H9 (cell line): ENCODE results near the gene RAD51AP2. TPM values are rescaled to one million over a fixed set of nuclear protein-coding genes. Genes with fewer than 3 reads are reported as not detected.
A peak's percentile ranks its signal among the peaks of the same experiment; 100 is the strongest.

Experiments used
- DNase-seq: peaks from one replicate; pipeline ENCODE4 v3.0.0-alpha.2; 2017
- H2AFZ ChIP-seq: one replicate; pipeline ENCODE4 v1.6.1; 2013; ENCODE audit warnings: mild to moderate bottlenecking, low read length, control low read depth, moderate library complexity
- H2AK5ac ChIP-seq: 2 replicates; pipeline ENCODE4 v1.6.1; 2013; ENCODE audit warnings: low read length, control low read depth, mixed read lengths; ENCODE audit not compliant: insufficient read length
- H2BK120ac ChIP-seq: one replicate; pipeline ENCODE4 v1.6.1; 2013; ENCODE audit warnings: low read depth, mild to moderate bottlenecking, low read length, control low read depth, inconsistent platforms; ENCODE audit not compliant: poor library complexity, severe bottlenecking
- H2BK12ac ChIP-seq: 2 replicates; pipeline ENCODE4 v1.6.1; 2013; ENCODE audit warnings: low read length, control low read depth, mixed read lengths, low read depth; ENCODE audit not compliant: insufficient read length
- H2BK15ac ChIP-seq: 2 replicates; pipeline ENCODE4 v1.6.1; 2013; ENCODE audit warnings: low read depth, low read length, control low read depth
- H2BK20ac ChIP-seq: one replicate; pipeline ENCODE4 v1.6.1; 2013; ENCODE audit warnings: low read depth, mild to moderate bottlenecking, low read length, control low read depth, inconsistent platforms; ENCODE audit not compliant: poor library complexity, severe bottlenecking
- H2BK5ac ChIP-seq: 2 replicates; pipeline ENCODE4 v1.6.1; 2013; ENCODE audit warnings: low read length, control low read depth, mixed read lengths; ENCODE audit not compliant: insufficient read length
- H3K14ac ChIP-seq: 2 replicates; pipeline ENCODE4 v1.6.1; 2013; ENCODE audit warnings: low read length, control low read depth; ENCODE audit not compliant: insufficient read depth
- H3K18ac ChIP-seq: 2 replicates; pipeline ENCODE4 v1.6.1; 2013; ENCODE audit warnings: low read depth, mild to moderate bottlenecking, mixed read lengths, low read length, control low read depth; ENCODE audit not compliant: insufficient read length
- H3K23ac ChIP-seq: 2 replicates; pipeline ENCODE4 v1.6.1; 2013; ENCODE audit warnings: low read length, control low read depth, mixed read lengths, low read depth; ENCODE audit not compliant: insufficient read length
- H3K23me2 ChIP-seq: 2 replicates; pipeline ENCODE4 v1.6.1; 2013; ENCODE audit warnings: low read depth, mild to moderate bottlenecking, mixed read lengths, low read length, control low read depth; ENCODE audit not compliant: insufficient read length, poor library complexity, severe bottlenecking
- H3K27ac ChIP-seq: 2 replicates; pipeline ENCODE4 v1.5.1; 2013; ENCODE audit warnings: low read length, control low read depth, mixed read lengths, low read depth; ENCODE audit not compliant: insufficient read length
- H3K27me3 ChIP-seq: 2 replicates; pipeline ENCODE4 v1.6.1; 2013; ENCODE audit warnings: low read length, control low read depth, inconsistent platforms; ENCODE audit not compliant: insufficient read depth
- H3K4ac ChIP-seq: 2 replicates; pipeline ENCODE4 v1.6.1; 2013; ENCODE audit warnings: low read depth, mild to moderate bottlenecking, control low read depth, inconsistent platforms, low read length, moderate library complexity
- H3K4me1 ChIP-seq: 2 replicates; pipeline ENCODE4 v1.6.1; 2013; ENCODE audit warnings: low read length, control low read depth, inconsistent platforms; ENCODE audit not compliant: insufficient read depth
- H3K4me2 ChIP-seq: 2 replicates; pipeline ENCODE4 v1.6.1; 2013; ENCODE audit warnings: low read length, control low read depth, mixed read lengths; ENCODE audit not compliant: insufficient read length, insufficient read depth
- H3K56ac ChIP-seq: 2 replicates; pipeline ENCODE4 v1.6.1; 2013; ENCODE audit warnings: low read depth, mild to moderate bottlenecking, mixed read lengths, low read length, control low read depth; ENCODE audit not compliant: insufficient read length
- H3K79me1 ChIP-seq: 2 replicates; pipeline ENCODE4 v1.6.1; 2013; ENCODE audit warnings: low read depth, mild to moderate bottlenecking, moderate library complexity, low read length, control low read depth, inconsistent platforms; ENCODE audit not compliant: insufficient read depth, poor library complexity, severe bottlenecking
- H3K79me2 ChIP-seq: 2 replicates; pipeline ENCODE4 v1.6.1; 2013; ENCODE audit warnings: low read length, control low read depth, inconsistent platforms; ENCODE audit not compliant: insufficient read depth
- H3K9ac ChIP-seq: 2 replicates; pipeline ENCODE4 v1.6.1; 2013; ENCODE audit warnings: low read length, control low read depth, mixed read lengths; ENCODE audit not compliant: insufficient read length; ENCODE audit errors: extremely low read depth
- H3K9me3 ChIP-seq: one replicate; pipeline ENCODE4 v1.6.1; 2013; ENCODE audit warnings: low read depth, low read length, inconsistent platforms; ENCODE audit not compliant: control insufficient read depth
- H3T11ph ChIP-seq: one replicate; pipeline ENCODE4 v1.6.1; 2013; ENCODE audit warnings: mild to moderate bottlenecking, low read length, control low read depth, inconsistent platforms
- H4K20me1 ChIP-seq: one replicate; pipeline ENCODE4 v1.6.1; 2013; ENCODE audit not compliant: control insufficient read depth, insufficient read length, insufficient read depth
- H4K5ac ChIP-seq: 2 replicates; pipeline ENCODE4 v1.6.1; 2013; ENCODE audit warnings: low read depth, mild to moderate bottlenecking, mixed read lengths, low read length, control low read depth; ENCODE audit not compliant: insufficient read length
- H4K8ac ChIP-seq: replicated peaks from 2 replicates; pipeline ENCODE4 v1.6.1; 2013; ENCODE audit warnings: low read length, control low read depth, mixed read lengths, low read depth; ENCODE audit not compliant: insufficient read length
- H4K91ac ChIP-seq: 2 replicates; pipeline ENCODE4 v1.6.1; 2013; ENCODE audit warnings: low read depth, mild to moderate bottlenecking, moderate library complexity, mixed read lengths, low read length, control low read depth; ENCODE audit not compliant: insufficient read length
- H3K27ac Mint-ChIP-seq, 3 experiments: 2 replicates in 2 of 3; 3 replicates in 1 of 3; pipeline ENCODE4 v1.8.0; 2020 to 2021; ENCODE audit warnings: mixed read lengths in 3 of 3, mild to moderate bottlenecking in 1 of 3, moderate library complexity in 1 of 3
- H3K27me3 Mint-ChIP-seq: 2 replicates; pipeline ENCODE4 v1.8.0; 2021; ENCODE audit warnings: low read depth, mild to moderate bottlenecking, moderate library complexity, mixed read lengths
- H3K36me3 Mint-ChIP-seq, 3 experiments: 2 replicates in 2 of 3; 3 replicates in 1 of 3; pipeline ENCODE4 v1.8.0; 2020 to 2021; ENCODE audit warnings: low read depth in 3 of 3, mixed read lengths in 3 of 3; ENCODE audit not compliant: insufficient read depth in 1 of 3
- H3K4me1 Mint-ChIP-seq, 2 experiments: 2 replicates each; pipeline ENCODE4 v1.8.0; 2020; ENCODE audit warnings: mixed read lengths in 2 of 2
- H3K4me3 Mint-ChIP-seq, 2 experiments: 2 replicates in 1 of 2; 3 replicates in 1 of 2; pipeline ENCODE4 v1.8.0; 2020 to 2021; ENCODE audit warnings: mild to moderate bottlenecking in 2 of 2, mixed read lengths in 2 of 2, moderate library complexity in 1 of 2
- H3K9me3 Mint-ChIP-seq, 2 experiments: 2 replicates in 1 of 2; 3 replicates in 1 of 2; pipeline ENCODE4 v1.8.0; 2020; ENCODE audit warnings: mild to moderate bottlenecking in 2 of 2, mixed read lengths in 2 of 2, moderate library complexity in 1 of 2
- WGBS: extraction: QIAGEN DNeasy Blood & Tissue Kit; methylation state at CpG from one replicate; pipeline ENCODE4 v1.1.7; 2013; ENCODE audit warnings: missing lambda C conversion rate, low lambda C conversion rate, mixed read lengths; ENCODE audit not compliant: insufficient read length; ENCODE audit errors: extremely low coverage; 5-methylcytosine and 5-hydroxymethylcytosine counted together
- total RNA-seq: library from RNA; stranded (reverse); gene quantifications from 2 replicates; pipeline ENCODE4 v1.2.1, GENCODE V29; 2021
- TF ChIP-seq, protein P1 (sequence below): fragments of 200-600 bp; sonication (generic); conservative IDR thresholded peaks from 3 replicates; pipeline ENCODE4 v1.8.0; 2021; ENCODE audit warnings: antibody characterized with exemption, mild to moderate bottlenecking

RAD51AP2 gene
- total RNA-seq, 1 experiment from 2014 or later, result 0.07 TPM

GRCh38 chr2:17538844-17539554 is 20.8 kb upstream of the RAD51AP2 start:
- Mint-ChIP-seq H3K4me3 (peak overlapping the region; percentile 70 to 95), H3K36me3 (no peaks in the 10 kb centered on the region; a peak in 1 of 7 replicates), H3K4me1 (peaks cover 38 to 56% of the 10 kb centered on the region in 2 experiments), H3K9me3 (no peaks in the 10 kb centered on the region; a peak in 1 of 5 replicates), H3K27me3 (peaks cover 26% of the 10 kb centered on the region), H3K27ac (no peak overlapping the region; a peak in 2 of 7 replicates)
- Histone ChIP-seq H4K8ac (no peak overlapping the region), H3K9me3 (no peaks in the 10 kb centered on the region), H2BK15ac (no peak overlapping the region), H2BK120ac (no peak overlapping the region), H2BK5ac (no peak overlapping the region), H3K23ac (no peak overlapping the region), H3K4me2 (peak overlapping the region; percentile 100), H3K18ac (no peak overlapping the region), H3K79me1 (no peaks in the 10 kb centered on the region), H3K14ac (peak overlapping the region; percentile 72; the same call in 1 of the 2 replicates), H2BK12ac (no peak overlapping the region), H4K20me1 (no peaks in the 10 kb centered on the region), H3K56ac (no peak overlapping the region), H2AK5ac (no peak overlapping the region), H3K4me1 (peaks cover 4% of the 10 kb centered on the region), H3K9ac (peak overlapping the region; percentile 96), H3K27ac (peak overlapping the region; percentile 72), H4K5ac (no peak overlapping the region), H2BK20ac (no peak overlapping the region), H3K79me2 (peaks cover 18% of the 10 kb centered on the region), H3K23me2 (peaks cover 35% of the 10 kb centered on the region), H3T11ph (no peak overlapping the region), H2AFZ (no peak overlapping the region), H3K4ac (no peak overlapping the region), H3K27me3 (no peaks in the 10 kb centered on the region), H4K91ac (no peak overlapping the region)
- TF ChIP-seq, protein P1, sequence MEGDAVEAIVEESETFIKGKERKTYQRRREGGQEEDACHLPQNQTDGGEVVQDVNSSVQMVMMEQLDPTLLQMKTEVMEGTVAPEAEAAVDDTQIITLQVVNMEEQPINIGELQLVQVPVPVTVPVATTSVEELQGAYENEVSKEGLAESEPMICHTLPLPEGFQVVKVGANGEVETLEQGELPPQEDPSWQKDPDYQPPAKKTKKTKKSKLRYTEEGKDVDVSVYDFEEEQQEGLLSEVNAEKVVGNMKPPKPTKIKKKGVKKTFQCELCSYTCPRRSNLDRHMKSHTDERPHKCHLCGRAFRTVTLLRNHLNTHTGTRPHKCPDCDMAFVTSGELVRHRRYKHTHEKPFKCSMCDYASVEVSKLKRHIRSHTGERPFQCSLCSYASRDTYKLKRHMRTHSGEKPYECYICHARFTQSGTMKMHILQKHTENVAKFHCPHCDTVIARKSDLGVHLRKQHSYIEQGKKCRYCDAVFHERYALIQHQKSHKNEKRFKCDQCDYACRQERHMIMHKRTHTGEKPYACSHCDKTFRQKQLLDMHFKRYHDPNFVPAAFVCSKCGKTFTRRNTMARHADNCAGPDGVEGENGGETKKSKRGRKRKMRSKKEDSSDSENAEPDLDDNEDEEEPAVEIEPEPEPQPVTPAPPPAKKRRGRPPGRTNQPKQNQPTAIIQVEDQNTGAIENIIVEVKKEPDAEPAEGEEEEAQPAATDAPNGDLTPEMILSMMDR, result no peak
- no CpG with 5 or more reads among the region's 52 CpGs for WGBS
- DNase-seq, result peak; percentile 78
